Measurements from ENCODE around the gene LINC01488. TPM values are rescaled to one million over a fixed set of nuclear protein-coding genes. Genes with fewer than 3 reads are reported as not detected.

The LINC01488 gene
- total RNA-seq, 1 experiment from 2014 or later: not detected

DNA sequence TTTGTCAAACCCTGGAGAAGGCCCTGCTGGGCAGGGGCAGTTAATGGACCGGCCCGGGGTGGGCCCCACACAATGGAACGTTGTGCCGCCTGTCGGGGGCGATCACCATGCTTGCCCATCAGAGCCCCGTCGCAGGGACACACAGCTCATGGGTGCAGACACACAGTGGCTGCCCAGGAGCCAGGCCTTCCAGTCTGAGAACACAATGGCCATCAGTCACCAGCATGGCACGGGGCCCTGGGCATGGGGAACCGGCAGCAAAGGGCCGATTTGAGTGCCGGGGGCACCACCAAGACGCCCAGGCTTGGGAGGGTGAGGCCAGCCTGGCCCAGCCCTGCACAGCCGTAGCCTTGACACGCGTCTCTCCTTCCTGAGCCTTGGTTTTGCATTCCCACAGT is 7.1 kb downstream of the LINC01488 start:
- H3K79me2 ChIP-seq (ENCODE audit: insufficient read depth, low read length): no peaks in the 10 kb centered on the region
- no peaks in the 10 kb centered on the region for H3K9me3 ChIP-seq (ENCODE audit: control insufficient read depth in 1 of 2, insufficient read depth in 1 of 2, low read depth in 1 of 2, low read length in 2 of 2)
- CTCF ChIA-PET: no interaction called here
- H3K4me3 ChIP-seq (replicated peaks in 1 of 2; ENCODE audit: low read depth in 1 of 2, low read length in 2 of 2): no peak overlapping the region
- POLR2A ChIA-PET: no interaction called here
- BruUV-seq (replicated peaks): no TSS peak
- no peaks in the 10 kb centered on the region for H3K4me1 ChIP-seq (ENCODE audit: control insufficient read depth in 1 of 2, insufficient read depth in 2 of 2, low read length in 2 of 2)
- H3K27me3 ChIP-seq (ENCODE audit: insufficient read depth, low read length): no peaks in the 10 kb centered on the region
- H3K9me2 ChIP-seq (ENCODE audit: insufficient read depth): no peaks in the 10 kb centered on the region
- no peaks in the 10 kb centered on the region for H3K36me3 ChIP-seq (ENCODE audit: control insufficient read depth in 1 of 2, insufficient read depth in 2 of 2, low read length in 2 of 2)
- no peaks in the 10 kb centered on the region for H4K20me1 ChIP-seq (ENCODE audit: insufficient read depth)
- ATAC-seq (no peak), DNase-seq (ENCODE audit: low read depth, low spot score) (no peak)
- TF ChIP-seq, protein P1, sequence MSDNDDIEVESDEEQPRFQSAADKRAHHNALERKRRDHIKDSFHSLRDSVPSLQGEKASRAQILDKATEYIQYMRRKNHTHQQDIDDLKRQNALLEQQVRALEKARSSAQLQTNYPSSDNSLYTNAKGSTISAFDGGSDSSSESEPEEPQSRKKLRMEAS (IDR thresholded peaks at IDR 0.05): no peak
- TF ChIP-seq RAD21 (IDR thresholded peaks at IDR 0.05; ENCODE audit: low read depth) (no peak), YY1 (IDR thresholded peaks at IDR 0.05; ENCODE audit: extremely low read depth, insufficient replicate concordance, low read depth, low read length) (no peak), POLR2A (IDR thresholded peaks at IDR 0.05; ENCODE audit: borderline replicate concordance, extremely low read depth, insufficient read depth, insufficient read length) (no peak), SP1 (IDR thresholded peaks at IDR 0.05; ENCODE audit: low read depth) (no peak), POLR2AphosphoS5 (IDR thresholded peaks at IDR 0.05; ENCODE audit: low read depth, low read length) (no peak), ATF3 (IDR thresholded peaks at IDR 0.05) (no peak), ZNF274 (IDR thresholded peaks at IDR 0.05; ENCODE audit: low read depth, low read length) (no peak), SRF (IDR thresholded peaks at IDR 0.05; ENCODE audit: low read depth) (no peak), FOSL1 (IDR thresholded peaks at IDR 0.05; ENCODE audit: low read depth) (no peak), JUND (IDR thresholded peaks at IDR 0.05) (no peak)
- TF ChIP-seq, protein P2, sequence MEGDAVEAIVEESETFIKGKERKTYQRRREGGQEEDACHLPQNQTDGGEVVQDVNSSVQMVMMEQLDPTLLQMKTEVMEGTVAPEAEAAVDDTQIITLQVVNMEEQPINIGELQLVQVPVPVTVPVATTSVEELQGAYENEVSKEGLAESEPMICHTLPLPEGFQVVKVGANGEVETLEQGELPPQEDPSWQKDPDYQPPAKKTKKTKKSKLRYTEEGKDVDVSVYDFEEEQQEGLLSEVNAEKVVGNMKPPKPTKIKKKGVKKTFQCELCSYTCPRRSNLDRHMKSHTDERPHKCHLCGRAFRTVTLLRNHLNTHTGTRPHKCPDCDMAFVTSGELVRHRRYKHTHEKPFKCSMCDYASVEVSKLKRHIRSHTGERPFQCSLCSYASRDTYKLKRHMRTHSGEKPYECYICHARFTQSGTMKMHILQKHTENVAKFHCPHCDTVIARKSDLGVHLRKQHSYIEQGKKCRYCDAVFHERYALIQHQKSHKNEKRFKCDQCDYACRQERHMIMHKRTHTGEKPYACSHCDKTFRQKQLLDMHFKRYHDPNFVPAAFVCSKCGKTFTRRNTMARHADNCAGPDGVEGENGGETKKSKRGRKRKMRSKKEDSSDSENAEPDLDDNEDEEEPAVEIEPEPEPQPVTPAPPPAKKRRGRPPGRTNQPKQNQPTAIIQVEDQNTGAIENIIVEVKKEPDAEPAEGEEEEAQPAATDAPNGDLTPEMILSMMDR (IDR thresholded peaks at IDR 0.05 in 2 of 3, conservative IDR thresholded peaks at IDR 0.05 in 1 of 3; ENCODE audit: borderline replicate concordance in 1 of 3, insufficient read depth in 1 of 3, low read depth in 2 of 3, low read length in 2 of 3): no peak
- H2AFZ ChIP-seq (ENCODE audit: low read depth, low read length, poor library complexity, severe bottlenecking): no peak overlapping the region
- no peak overlapping the region for H3K4me2 ChIP-seq (ENCODE audit: low read length)
- intact Hi-C loops (cut with micrococcal nuclease): no loop called here
- H3K27ac ChIP-seq (ENCODE audit: low read depth, low read length): no peak overlapping the region
- RAD21 ChIA-PET (ENCODE audit: low non-redundant PET in 1 of 2, low total read pairs in 2 of 2, uncharacterized antibody in 2 of 2, unreplicated experiment in 2 of 2): no interaction called here
- no peak overlapping the region for H3K9ac ChIP-seq (ENCODE audit: low read length)
